HCEC 1CT (cell line): ENCODE results near the gene FUT3.
"Not testable (repeated sequence)": the region's sequence is repeated elsewhere in the genome, so short reads cannot be mapped to it uniquely, and the experiment has no call there.

Experiments
- DNase-seq: peaks from one replicate; pipeline ENCODE4 v3.0.0-alpha.2; 2017

The FUT3 gene

DNA sequence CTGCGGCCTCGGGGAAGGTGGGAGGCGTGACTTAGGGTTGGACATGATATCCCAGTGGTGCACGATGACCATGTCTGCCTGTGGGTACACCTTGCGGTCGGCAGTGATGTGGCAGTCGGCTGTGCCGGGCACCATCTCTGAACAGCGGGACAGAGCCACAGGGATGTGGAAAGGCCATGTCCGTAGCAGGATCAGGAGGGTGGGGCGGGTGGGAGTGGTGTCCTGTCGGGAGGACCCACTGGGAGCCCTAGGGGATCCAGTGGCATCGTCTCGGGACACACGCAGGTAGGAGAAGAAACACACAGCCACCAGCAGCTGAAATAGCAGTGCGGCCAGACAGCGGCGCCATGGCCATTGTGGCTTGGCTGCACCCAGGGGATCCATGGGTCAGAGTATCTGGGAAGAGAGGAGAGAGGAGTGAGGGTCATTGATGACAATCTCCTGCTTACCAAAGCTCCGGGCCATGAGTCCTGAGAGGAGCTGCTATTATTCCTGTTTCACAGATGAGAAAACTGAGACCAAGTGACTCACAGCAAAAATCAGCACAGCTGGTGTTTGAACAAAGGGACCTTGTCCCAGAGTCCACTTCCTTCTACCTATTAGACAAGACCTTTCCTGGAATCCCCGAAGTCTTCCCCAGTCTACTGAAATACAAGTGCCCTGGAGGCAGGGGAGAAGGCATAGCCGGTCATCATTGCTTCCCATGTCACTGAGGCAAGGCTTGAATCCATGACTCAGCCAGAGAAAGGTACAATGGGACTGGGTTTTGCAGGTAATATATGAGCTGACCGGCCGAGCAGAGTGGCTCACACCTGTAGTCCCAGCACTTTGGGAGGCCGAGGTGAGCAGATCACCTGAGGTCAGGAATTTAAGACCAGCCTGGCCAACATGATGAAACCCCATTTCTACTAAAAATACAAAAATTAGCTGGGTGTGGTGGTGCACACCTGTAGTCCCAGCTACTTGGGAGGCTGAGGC is 6.5 kb downstream of the FUT3 start:
- DNase-seq = no peak

DNA sequence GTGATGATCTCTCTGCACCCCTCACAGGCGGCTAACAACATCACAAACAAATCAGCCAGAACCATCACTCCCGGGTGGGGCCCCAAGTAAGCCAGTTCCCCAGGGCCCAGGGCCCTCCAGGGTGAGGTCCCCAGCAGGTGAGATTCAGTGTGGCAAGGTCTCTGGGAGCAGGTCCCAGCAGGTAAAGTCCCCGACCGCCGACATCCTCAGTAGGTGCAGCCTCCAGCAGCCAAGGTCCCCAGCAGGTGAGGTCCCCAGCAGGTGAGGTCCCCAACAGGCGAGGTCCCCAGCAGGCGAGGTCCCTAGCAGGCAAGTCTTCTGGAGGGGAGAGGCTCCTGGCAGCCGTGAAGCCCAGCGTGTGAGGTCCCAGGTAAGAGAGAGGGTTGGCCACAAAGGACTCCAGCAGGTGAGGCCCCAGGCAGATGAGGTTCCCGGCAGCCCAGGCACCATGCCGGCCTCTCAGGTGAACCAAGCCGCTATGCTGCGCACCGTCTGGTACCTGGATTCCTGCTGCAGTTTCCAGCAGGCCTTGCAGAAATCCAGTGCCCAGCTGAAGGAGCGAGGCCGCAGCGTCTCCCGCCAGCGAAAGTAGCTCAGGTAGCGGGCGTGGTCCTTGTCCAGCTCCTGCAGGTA is 7.8 kb downstream of the FUT3 start:
- no peak for DNase-seq

DNA sequence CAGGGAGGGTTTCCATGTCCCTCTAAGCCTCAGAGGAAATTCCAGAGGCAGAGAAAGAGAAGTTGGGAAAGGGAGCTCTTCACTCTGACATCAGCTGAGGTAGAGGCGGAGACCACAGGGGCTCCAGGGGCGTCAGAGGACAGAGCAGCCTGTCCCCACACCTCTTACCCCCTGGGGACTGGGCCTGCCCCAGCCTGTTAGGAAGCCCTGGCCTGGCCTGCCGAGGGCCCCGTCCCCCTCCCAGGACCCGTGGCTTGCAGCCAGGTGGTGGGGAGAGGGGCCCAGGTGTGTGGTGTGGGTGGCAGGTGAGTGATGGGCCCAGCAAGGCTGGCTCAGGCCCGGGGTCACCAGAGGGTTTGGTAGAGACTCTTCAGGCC is 9.5 kb downstream of the FUT3 start:
- not testable (repeated sequence) for DNase-seq

DNA sequence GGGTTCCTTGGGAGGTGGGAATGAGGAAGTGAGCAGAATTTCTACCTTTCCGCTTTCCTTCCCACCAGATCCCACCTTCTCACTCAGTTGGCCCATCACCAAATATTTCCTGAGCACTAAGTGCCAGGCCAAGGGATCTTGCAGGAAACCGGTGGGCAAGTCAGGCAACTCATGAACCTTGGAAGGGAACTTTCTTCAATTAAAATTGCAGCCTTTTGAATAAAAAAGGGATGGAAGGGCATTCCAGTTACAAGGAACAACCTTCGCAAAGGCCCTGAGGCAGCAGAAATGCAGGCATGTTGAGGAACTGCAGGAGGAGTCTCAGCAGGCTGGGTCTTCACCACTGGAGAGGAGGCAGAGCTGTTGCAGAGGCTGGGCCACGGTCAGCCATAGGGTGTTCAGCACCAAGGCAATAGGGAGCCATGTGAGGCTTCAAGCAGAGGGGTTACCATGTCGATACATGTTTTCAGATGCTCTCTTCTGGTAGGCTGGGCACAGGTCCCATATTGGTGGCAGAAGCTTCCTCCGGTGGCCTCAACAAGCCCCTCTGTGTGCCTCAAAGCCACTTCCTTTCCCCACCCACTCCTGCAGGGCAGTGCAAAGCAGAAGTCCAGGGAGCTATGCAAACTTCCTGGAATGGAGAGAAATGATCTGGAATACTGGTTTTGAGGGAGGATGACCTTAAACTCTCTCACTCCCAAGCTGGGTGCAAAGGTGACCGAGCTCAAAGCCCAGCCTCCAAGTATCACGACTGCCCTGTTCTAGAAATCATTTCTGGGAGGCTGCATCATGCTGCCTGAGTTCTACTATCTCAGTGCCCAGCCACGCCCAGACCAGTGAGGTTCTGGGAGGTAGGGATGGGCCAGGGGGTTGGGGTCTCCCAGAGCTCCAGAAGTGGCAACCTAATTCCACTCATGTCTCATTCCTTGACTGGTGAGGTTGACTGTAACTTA is 11.9 kb downstream of the FUT3 start, which contains the start of gene FUT6:
Gene FUT6, minus strand, starts transcription at position 638 of the 953 bp plus-strand sequence. CDS start 7,135 bp downstream, outside the sequence.
- no peak for DNase-seq

DNA sequence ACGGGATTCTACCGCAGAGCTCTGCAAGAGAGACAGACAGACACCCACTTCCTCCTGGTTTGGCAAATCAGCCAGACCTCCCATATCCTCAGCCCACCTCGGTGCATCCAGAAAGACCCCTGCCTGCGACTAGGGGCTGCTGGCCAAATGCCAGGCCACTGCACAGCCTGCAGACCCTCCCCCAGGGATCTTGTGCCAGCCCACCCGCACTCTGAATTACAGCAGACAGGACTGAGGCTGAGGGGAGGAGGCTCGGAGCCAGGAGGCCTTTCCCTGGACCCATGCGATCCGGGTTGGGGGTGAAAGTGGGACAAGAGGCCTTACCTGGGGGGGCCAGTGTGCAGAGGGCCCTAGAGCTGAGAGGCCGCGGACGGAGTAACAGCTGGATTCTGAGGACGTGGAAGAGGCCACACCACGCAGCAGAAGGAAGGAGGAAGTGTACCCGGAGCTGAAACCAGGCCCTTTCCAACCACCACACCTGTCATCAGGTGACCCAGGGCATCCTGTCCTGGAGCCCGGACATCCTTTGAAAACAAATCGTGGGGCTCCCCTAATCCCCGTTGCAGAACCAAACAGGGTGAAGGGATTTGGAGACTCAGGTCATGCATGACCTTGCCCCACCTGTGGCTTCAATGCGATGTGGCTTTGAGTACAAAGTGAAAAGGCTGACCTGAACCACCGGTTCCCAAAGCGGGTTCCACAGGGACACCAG is 12.7 kb downstream of the FUT3 start:
- no peak for DNase-seq

DNA sequence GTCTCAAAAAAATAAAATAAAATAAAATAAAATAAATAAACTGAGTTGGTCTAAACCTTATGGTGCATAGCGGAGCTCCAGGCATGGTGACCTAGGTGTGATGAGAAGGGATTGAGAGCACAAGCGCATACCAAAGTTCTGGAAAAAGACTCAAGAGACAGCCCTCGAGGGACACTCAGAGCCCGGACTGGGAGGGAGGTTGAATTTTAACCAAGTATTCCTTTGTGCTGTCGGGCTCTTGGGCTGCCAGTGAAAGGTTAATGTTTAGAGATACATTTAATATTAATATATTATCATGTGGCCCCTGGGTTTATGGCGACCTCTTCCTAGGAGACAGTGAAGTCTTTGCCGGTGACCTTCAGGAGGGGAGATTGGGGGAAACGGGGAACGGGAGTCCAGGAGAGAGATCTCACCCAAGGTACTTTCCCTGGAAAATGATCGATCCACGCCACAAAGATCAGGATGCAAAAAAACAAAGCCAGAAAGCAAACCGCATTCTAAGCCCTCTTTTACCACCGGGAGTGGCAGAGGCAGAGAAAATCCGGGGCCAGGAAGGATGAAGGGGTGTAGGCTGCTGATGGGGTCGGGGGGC is 13.4 kb downstream of the FUT3 start:
- DNase-seq = no peak

DNA sequence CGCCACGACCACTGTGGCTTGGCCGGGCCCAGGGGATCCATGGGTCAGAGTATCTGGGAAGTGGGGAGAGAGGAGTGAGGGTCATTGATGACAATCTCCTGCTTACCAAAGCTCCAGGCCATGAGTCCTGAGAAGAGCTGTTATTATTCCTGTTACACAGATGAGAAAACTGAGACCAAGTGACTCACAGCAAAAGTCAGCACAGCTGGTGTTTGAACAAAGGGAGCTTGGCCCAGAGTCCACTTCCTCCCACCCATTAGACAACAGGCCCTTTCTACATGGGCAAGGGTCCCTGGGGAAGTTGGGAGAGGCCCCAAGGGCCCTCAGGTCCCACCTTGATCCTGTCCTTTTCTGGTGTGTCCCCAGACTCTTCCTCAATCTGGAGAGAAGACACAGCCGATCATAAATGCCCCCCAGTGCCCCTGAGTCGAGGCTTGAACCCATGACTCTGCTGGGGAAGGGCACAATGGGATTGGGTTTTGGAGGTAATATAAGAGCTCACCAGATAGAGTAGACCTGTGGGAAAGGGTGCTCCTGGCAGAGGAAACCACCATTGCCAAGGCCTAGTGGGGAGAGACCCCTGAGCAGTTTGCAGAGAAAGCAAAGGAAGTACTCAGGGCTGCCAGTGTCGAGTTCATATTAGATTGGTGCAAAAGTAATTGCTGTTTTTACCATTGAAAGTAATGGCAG is 18.6 kb downstream of the FUT3 start:
- no peak for DNase-seq

DNA sequence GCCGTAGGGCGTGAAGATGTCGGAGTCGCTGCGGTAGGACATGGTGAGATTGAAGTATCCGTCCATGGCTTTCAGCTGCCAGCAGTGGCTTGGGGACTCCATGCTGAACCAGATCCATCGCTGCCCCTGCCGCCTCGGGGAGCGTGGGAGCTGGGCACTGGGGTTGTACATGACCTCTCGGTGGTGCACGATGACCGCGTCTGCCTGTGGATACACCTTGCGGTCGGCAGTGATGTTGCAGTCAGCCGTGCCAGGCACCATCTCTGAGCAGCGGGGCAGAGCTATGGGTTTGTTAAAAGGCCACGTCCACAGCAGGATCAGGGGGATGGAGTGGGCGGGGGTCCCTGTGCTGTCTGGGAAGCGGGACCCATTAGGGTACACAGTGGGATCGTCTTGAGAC is 19.2 kb downstream of the FUT3 start:
- DNase-seq = no peak

DNA sequence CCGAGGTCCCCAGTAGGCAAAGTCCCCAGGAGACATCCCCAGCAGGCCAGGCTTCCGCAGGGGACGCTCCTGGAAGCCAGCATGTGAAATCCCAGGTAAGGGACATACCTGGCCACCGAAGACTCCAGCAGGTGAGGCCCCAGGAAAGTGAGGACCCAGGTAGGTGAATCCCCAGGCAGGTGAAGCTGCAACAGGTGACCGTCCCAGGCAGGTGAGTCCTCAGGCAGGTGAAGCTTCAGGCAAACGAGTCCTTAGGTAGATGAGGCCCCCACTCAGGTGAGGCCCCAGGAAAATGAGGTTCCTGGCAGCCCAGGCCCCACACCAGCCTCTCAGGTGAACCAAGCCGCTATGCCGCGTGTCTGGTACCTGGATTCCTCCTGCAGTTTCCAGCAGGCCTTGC is 20.1 kb downstream of the FUT3 start:
- no peak for DNase-seq

DNA sequence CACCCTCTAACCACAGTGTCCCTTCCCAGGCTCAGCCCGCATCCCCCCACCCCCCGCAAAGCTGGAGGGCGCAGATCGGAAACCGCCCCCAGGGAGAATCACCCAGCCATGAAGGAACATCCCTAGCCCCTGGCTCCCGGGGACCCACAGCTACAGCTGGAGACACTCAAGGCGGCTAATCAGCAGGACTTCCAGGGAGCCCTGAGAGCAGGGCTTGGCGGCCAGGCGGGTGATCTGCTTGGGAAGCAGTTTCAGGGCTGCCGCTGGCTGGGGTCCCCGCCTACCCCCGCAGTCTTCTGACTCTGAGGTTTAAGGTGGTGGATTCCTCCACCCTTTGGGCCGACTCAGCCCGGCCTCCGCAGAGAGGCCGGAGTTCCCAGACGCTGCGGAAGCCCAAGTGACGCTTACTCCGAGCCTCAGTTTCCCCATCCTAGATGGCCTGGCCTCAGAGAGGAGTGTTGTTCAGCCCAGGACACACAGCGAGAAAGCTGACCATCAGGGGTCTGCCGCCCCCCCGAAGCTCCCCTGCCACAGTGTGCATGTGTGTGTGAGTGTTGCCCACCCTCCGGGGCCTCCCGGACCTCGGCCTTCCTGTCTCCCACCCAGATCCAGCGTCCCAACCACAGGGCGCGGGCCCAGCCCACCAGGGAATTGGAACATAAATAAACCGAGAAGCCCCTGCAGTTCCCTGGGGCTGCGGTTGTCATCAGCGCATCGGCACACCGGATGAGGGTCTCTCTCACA is 21.5 kb downstream of the FUT3 start:
- no peak for DNase-seq

DNA sequence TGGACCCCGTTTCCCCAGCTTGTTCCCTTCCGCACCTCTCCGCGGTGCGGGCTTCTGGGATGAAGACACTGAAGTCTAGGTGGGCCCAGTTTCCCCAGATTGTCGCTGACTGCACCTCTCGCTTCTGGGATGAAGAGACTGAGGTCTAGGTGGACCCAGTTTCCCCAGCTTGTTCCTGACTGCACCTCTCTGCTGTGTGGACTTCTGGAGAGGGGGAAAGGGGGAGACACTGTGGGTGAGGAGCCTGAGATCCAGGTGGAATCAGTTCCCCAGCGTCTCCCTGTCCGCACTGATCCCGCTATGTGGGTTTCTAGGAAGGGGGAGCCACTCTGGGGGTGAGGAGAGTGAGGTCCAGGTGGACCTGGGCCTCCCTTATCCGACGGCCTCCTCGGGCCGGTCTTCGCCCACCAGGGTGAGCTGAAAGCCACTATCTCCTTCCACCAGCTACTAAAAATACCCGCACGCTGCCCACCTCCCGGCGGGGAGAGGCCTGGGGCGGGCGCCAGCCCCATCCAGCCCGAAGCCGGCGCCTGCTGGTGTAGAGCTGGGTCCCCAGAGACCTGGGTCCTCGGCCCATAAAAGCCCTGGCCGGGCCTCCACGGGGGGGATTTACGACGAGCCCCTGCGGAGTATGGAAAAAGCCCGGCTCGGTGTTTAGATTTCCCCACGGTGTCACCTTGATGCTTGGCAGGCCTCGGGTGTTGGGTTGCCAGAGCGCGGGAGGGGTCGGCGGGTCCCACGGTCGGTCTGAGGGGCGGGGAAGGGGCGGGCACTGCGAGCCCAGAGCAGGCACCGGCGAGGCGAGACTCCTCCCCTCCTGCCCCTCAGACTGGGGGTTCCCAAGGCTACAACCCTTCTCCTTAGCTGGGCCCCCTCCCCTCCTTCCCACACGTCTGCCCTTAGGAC is 22.3 kb downstream of the FUT3 start:
- DNase-seq = no peak

DNA sequence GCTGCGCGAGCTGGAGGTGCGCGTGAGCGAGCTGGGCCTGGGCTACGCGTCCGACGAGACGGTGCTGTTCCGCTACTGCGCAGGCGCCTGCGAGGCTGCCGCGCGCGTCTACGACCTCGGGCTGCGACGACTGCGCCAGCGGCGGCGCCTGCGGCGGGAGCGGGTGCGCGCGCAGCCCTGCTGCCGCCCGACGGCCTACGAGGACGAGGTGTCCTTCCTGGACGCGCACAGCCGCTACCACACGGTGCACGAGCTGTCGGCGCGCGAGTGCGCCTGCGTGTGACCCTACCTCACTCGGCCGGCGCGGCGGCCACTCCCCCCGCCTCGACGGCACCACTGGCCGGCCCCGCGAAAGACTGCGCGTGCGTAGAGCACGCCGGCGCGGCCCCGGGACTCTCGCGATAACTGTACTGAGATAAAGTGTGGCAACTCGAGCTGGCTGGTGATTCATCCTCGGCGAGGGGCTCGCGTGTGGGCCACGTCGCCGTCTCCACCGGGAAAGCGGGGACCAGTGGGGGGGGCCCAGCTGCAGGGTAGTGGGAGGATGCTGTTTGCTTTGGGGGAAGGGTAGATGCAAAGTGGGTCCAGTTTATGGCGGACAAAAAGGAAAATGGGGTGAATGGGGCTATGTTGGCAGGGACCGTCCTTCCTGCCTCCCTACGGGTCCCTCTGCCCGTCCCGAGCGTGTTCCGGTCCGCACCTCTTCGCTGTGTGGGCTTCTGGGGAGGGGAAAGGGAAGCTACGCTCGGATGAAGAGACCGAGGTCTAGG is 23.2 kb downstream of the FUT3 start:
- DNase-seq = peak; percentile 41

DNA sequence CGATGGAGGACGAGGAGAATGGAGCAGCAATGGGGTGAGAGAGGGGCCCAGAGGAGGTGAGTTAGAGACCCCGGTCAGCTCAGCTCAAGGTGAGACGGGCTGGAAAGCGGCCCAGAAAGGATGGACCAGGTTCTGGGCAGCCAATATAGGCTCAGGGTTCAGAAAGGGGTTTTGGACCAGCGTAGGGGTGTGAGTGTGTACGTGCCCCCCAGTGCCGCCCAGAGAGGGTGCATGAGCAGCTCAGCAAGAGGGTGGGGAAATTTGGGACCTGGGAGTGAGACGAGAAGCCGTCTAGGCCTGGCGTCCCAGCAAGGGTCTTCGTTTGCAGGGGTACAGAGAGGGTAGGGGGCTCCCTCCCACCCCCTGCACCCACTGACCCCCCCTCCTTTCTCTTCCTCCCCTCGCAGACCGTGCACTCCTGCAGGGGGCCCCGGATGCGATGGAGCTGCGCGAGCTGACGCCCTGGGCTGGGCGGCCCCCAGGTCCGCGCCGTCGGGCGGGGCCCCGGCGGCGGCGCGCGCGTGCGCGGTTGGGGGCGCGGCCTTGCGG is 23.8 kb downstream of the FUT3 start:
- DNase-seq = no peak

DNA sequence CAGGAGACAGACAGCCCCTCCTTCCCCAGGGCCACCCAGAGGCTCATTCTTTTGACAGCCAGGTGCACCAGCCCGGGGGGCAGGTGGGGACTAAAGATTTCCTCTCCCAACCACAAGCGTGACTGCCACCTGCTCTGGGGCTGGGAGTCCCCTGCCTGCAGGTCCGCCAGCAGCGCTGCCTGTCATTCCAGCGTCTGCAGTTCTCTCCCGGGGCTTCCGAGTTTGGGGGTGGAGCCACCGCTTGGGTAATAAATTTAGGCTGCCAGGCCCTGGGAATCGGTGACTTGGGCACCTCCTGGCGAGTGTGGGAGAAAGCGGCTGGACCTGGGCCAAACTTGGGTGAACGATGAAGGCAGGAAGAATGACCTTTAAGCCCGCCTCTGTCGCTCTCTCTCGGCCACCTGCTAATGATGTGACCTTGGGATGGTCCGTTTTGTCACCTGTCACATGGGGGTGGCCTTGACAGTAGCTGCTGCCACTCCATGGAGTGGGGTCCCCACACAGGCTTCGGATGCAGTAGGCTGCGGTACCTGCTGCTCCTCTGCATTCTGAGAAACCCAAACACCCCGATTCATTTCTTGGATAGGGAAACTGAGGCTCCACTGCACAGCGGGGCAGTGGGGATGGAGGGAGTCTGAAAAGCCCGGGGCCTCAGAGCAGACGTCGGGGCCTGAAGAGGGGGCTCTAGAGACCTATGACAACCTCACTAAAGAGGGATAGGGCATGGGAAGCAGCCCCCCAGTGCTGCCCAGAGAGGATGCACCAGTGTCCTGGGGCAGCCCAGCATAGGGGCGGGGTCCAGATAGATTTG is 24.5 kb downstream of the FUT3 start:
- DNase-seq = no peak

DNA sequence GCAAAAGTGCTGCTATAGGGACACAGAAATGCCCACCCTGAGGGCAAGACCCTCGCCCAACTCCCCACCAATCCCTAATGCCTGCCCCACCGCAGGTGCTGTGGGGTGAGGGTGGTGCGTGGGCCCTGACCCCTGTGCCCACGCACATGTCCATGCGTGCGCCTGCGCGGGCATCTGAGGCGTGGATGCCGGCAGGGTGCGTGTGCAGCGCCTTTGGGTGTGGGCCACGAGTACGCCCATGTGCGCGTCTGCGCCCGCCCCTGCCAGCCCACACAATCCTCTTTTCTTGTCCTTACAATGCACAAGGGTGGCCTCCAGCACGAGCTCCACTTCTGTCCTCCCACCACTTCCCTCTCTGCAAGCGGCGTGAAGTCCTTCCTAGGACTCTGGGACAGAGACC is 26.1 kb downstream of the FUT3 start:
- DNase-seq = no peak

DNA sequence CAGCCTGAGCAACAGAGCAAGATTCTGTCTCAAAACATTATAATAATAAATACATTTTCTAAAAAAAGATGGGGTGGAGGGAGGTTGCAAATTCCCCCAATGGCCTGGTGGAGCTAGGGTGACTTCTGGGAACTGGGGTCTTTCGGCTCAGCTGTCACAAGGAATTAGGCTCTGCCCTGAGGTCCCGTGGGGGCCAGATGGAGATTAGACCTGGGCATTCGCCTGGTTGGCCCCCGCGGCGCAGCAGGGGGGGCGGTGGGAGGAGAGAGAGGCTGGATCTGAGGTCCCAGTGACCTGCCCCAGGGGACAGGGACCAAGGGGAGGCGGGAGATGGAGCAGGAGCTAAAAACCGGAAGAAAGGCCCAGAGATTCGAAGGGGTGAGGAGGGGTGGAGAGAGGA is 26.5 kb downstream of the FUT3 start:
- no peak for DNase-seq

DNA sequence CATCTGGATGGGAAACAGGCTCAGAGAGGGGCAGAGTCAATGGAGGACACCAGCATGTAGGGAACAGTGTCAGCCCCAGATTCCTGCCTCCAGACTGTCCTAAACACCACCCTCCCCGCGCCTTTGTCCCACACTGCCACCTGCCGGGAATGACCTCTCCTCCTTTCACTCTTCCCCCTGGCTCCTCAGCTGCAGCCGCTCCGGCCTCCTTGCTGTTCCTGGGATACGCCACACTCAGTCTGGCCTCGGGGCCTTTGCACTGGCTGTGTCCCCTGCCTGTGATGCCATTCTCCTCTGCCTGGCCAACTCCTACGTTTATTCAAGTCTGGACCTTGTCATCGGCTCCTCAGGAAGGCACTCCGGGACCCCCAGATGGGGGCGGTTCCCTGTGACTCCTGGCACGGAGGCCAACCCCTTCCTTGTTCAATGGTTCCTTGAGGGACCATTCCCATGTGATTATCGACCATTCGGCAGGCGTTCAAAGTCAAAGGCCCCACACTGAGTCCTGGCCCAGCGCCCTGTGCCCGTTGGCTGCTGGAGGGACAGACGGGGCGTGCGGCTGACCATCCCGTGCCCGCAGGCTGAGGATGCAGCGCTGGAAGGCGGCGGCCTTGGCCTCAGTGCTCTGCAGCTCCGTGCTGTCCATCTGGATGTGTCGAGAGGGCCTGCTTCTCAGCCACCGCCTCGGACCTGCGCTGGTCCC is 27.5 kb downstream of the FUT3 start:
- no peak for DNase-seq
